COR-L47 (cell line): Measurements from ENCODE around the gene PRR18.

Experiments
- DNase-seq: peaks from one replicate; lab custom pipeline; 2025; lab: John Stamatoyannopoulos, UW

Gene PRR18

DNA sequence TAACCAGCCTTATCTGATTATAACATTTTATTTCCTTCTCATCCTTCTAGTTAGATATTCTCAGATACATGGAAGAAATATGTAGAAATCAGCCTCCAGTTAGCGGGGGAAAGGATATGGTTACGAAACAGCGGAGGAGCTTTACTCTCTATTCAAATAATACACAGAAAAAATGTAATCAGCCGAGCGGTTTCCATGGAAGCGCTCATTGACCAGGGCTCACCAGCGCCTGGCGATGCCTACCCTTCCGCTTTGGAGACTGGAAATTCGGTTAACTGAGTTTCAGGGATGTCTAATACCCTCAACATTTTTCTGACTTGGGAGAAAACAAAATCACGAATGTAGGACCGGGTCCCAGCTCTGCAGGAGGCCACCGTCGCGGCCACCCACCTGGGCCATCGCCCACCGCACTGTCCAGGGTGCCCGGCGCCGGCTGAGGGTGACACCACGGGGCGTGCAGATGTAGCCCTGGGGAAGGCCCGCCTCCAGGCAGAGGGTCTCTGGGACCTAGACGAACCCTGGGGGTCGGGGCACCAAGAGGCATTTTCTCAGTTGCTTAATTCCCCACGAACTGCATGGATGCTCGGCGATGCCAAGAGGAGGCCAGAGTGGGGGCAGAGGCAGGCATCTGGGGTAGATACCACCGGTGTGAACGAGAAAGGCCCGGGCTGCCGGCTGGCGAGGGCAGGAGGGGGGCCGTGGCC, 1.7 kb downstream of the PRR18 start:
- DNase-seq, result no peak

DNA sequence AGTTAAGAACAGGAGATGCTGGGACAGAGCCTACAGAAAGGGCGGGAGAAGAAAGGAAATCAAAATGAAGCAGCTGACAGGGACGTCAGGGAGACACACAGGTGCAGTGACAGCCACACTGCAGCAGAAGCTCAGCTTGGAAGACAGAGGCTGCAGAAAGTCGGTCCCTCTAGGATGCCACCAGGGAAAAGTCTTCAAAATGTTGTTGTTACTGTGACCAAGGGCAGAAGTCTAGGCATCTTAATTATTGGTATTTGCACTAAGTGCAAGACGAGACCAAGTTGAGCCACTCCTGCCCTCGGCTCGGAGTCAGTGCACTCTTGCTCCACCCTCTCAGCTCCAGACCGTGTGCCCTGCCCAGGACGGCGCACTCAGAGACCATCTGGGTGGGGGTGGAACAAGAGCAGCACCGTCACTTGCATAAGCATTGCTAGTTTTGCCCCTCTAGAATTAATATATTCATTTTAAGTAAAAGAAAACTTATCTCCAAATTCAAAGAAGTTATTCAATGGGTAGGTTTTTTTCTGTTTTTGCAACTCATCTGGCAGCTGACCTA, 2.6 kb downstream of the PRR18 start:
- DNase-seq, result no peak

GRCh38 chr6:166304106-166304505, 4.1 kb downstream of the PRR18 start:
- no peak for DNase-seq

DNA sequence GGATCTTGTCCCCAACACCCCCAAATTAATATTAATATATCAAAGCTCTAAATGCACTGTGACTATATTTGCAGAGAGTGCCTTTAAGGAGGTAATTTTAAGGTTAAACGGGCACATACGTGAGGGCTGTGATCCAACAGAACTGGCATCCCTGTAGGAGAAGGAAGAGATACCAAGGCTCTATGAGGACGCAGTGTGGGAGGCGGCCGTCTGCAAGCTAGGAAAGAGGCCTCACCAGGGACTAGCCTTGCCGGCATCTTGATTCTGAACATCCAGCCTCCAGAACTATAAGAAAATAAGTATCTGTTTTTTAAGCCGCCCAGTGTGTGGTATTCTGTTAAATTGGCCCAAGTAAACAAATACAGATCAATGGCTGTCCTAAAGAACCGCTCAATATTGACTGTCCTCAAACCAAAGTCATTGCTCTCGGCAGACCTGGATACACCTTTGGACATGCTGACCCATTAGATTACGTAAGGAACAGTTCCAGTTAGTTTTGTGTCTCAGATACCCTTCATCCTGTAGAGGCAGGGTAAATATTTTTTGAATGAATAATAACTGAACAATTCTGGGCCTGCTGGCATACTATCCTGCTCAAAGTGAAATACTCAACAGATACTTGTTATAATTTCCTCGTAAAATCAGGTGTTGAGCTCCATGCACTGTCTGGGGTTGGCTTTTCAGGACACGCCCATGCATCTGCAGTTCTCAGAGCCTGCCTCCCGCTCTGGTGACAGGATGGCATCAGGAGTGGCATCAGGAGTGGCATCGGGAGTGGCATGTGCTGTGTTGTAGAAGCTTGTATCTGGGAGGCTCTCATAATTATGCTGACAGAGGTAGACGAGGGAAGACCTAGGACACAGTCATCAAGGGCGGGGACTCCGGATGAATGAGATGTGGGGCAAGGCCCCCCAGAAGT, 6.3 kb downstream of the PRR18 start:
- no peak for DNase-seq

DNA sequence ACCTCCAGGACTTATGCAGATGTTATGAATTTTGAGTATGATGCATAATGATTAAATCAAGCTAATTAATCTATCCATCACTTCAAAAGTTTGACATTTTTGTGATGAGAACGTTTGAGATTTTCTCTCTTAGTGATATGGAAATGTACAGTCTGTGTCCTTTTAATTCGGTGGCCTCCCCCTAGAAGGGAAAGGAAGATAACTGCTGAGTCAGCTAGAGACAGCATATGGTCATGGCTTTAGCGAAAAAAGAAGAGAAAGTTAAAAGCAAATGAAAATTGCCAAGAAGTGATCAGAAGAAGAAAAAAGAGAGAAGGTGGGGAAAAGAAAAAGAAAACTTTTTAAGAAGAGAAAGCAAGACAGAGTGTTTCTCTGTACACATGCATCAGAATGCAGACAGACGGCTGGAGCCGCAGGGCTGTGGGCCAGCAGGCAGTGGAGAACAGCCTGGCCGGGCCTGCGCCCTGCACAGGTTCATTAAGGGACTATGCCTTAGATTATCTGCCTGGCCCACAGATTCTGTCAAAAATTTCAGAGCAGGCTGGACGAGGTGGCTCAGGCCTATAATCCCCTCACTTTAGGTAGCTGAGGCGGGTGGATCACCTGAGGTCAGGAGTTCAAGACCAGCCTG, 7.7 kb downstream of the PRR18 start:
- no peak for DNase-seq

GRCh38 chr6:166297606-166298005, 10.6 kb downstream of the PRR18 start:
- DNase-seq, result no peak

DNA sequence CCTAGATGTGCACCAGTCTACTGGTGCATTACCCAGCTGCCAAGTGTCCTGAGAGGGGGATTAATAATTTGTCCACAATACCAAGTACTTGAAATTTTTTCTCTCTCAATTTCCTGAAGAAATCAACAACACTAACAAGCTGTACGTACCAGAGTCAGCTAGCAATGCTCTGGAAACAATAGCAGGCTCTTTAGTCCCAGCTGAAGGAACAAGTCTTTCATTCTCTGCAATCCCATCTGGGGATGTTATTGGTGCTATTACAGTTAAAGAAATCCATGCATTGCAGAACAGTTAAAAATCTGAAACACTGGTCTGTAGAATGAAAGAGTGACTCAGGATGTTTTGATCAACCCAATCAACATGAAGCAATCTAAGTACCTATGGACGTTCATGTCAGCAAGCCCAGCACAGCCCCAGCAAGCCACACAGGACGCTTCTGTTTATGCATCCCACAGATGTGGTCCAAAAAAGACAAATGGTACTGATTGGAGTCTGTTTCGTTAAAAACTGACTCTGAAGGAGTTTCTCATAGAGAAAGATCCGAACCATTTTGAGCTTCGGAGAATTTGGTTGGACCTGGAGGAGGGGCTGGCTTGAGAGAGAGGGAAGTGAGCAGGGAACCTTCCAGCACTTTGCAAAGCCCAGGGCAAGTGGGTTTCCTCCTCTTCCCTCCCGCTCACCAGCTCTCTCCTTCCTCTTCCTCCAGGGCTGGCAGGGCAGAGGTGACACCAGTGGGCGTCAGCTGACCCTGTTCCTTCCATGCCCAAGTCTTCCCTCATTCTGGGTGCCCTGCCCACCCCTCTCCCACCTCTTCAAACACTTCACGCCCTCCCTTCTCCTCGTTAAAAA, 11.9 kb downstream of the PRR18 start:
- no peak for DNase-seq

GRCh38 chr6:166293731-166294584, 14.2 kb downstream of the PRR18 start:
- DNase-seq, result no peak

DNA sequence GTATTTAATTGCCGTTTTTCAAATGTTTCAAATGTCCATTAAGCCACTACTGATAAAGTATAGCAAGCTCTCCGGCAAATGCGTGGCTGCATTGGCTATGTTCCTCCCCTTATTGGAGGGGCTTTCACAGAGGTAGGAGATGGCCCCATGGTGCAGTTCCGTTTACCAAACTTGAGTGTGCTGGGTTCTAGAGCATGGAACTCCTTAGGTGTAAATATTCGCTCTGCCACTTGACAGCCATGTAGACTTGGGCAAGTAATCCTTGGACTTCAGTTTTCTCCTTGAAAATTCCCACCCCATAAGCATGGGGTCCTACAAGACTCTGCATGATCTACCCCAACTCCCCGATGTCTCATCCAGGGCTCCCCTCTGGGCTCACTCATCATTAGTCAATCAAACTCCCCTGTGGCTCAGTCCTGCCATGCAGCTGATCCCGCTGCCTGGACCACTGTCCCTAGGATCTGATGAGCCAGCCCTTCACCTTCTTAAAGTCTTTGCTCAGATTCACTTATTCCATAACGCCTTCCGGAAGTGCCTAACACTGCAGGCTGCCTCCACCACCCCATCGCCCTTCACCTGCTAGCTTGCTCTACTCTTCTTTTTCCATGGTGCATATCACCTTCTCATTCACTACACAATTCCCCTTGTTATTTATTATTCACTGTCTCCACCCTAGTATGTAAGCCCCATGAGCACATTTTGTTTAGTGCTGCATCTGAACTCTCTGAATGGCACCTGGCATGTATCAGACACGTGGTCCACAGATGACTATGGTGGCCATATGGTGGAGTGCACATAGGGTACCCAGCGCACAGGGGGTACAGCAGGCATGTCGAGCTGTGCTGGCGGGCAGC, 18.8 kb downstream of the PRR18 start:
- no peak for DNase-seq

GRCh38 chr6:166286839-166287271, 21.3 kb downstream of the PRR18 start:
- DNase-seq, result no peak

DNA sequence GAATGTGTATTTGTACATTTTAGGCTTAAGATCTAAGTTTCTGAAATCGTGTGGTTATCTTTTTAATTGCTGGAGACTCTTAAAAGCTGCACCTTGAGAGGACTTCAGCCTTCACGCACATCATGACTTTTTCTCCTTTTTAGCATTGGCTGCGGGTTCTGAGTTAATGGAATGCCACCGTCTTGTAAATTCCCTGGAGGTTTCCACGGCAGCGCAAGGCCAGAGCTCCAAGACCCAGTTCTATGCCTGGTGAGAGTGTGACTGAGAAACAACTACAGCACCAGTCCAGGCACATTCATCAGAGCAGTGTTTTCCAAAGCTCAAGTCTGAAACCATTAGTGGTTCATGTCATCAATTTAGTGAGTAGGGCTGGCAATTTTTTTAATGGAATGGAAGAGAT, 23.0 kb downstream of the PRR18 start:
- DNase-seq, result no peak

DNA sequence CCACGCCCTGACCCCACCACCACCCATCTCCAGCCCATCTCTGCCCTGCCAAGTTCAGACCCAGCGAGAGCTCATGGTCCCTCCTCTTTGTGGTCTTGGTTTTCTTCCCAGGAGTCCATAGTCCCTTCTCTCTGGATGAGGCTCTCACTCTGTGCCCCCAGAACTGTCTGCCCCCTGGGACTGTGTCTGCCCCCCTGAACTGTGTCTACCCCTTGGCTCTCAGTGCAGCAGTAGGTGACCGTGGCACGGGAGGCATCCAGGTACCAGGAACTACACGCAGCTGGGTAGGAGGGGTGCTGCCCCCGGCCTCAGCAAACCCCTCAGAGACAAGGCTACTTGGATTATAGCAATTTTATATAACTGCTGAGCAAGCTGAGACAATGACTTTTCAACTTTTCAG, 23.6 kb downstream of the PRR18 start:
- DNase-seq, result no peak

- no peak for DNase-seq
These were observed 25.7 kb downstream of the PRR18 start for GRCh38 chr6:166282394-166283032.

DNA sequence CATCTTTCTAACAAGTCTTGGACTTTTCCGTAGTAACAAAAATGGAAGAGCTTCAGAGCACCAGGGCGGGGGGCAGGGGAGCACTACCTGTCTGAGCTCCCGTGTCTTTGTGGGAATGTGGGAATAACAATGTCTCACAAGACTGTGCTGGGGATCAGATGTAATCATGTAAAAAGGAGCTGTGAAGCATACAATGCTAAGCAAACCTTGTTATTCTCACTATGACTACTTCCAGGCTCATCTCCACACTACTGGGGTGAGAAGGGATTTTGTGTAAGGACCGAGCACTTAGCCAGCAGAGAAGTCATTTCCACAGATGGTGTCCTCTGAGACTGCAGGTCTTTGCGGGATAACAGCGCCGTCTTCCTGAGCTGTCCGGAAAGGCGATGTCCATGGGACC, 27.1 kb downstream of the PRR18 start:
- DNase-seq, result no peak

DNA sequence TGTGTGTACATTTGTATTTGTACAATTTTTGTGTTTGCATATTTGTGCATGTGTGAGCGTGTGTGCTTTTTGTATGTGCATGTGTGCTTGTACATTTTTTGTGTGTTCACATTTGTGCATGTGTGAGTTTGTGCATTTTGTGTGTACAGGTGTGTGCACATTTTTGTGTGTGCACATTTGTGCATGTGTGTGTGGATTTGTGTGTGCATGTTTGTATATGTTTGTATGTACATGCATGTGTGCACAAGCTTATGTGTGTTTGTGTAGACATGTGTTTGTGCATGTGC, 28.9 kb downstream of the PRR18 start:
- no peak for DNase-seq

GRCh38 chr6:166278579-166279392, 29.4 kb downstream of the PRR18 start:
- DNase-seq, result no peak

GRCh38 chr6:166277892-166278578, 30.2 kb downstream of the PRR18 start:
- DNase-seq, result no peak

- no peak for DNase-seq
These were observed 31.2 kb downstream of the PRR18 start for GRCh38 chr6:166277018-166277417.
